NCI-H1930 (cell line): Measurements from ENCODE around the gene CHPF2.

ENCODE experiments used
- DNase-seq, 2 experiments: peaks; one replicate each; lab custom pipeline; 2025; lab: John Stamatoyannopoulos, UW

CHPF2 gene

GRCh38 chr7:151232091-151232916 is at the start of gene CHPF2:
Gene CHPF2, plus strand, starts transcription at chr7:151232483. Its CDS starts 1,529 bp downstream, at chr7:151234012.
- DNase-seq, result peak; percentile 66 to 81

GRCh38 chr7:151185762-151186639 is 46.3 kb upstream of the CHPF2 start:
- DNase-seq, result no peak

- DNase-seq, result no peak
Observed at GRCh38 chr7:151186640-151187408, 45.5 kb upstream of the CHPF2 start, which contains the start of gene ASB10. Gene ASB10, minus strand, starts transcription at chr7:151187250. Its CDS starts 120 bp downstream, at chr7:151187130.

- DNase-seq, result no peak
Observed at GRCh38 chr7:151187409-151188251, 44.7 kb upstream of the CHPF2 start.

- DNase-seq, result no peak
Observed at GRCh38 chr7:151188252-151188542, 44.1 kb upstream of the CHPF2 start.

- DNase-seq, result no peak
Observed at GRCh38 chr7:151189038-151189437, 43.2 kb upstream of the CHPF2 start.

- no peak for DNase-seq
Observed at GRCh38 chr7:151191544-151191943, 40.7 kb upstream of the CHPF2 start.

- no peak for DNase-seq
Observed at GRCh38 chr7:151192002-151192539, 40.2 kb upstream of the CHPF2 start.

- no peak for DNase-seq
Observed at GRCh38 chr7:151193203-151193978, 38.9 kb upstream of the CHPF2 start.

- DNase-seq, result no peak
Observed at GRCh38 chr7:151194188-151194587, 38.1 kb upstream of the CHPF2 start.

- DNase-seq, result no peak
Observed at GRCh38 chr7:151195616-151196450, 36.5 kb upstream of the CHPF2 start.

GRCh38 chr7:151197932-151198331 is 34.4 kb upstream of the CHPF2 start:
- DNase-seq, result no peak

- no peak for DNase-seq
Observed at GRCh38 chr7:151198945-151199848, 33.1 kb upstream of the CHPF2 start.

GRCh38 chr7:151201344-151201743 is 30.9 kb upstream of the CHPF2 start:
- no peak for DNase-seq

- no peak for DNase-seq
Observed at GRCh38 chr7:151201751-151202150, 30.5 kb upstream of the CHPF2 start.

- DNase-seq, result no peak
Observed at GRCh38 chr7:151202836-151203235, 29.4 kb upstream of the CHPF2 start.

- DNase-seq, result peak; percentile 65 to 71
Observed at GRCh38 chr7:151204383-151205032, 27.8 kb upstream of the CHPF2 start.

GRCh38 chr7:151205730-151206129 is 26.6 kb upstream of the CHPF2 start:
- no peak for DNase-seq
